Panc1 (cell line): ENCODE results near the gene ZNF578.

Experiments used
- TCF7L2 ChIP-seq: IDR thresholded peaks from 2 replicates; pipeline ENCODE4 v1.6.1; 2011; ENCODE audit warnings: mild to moderate bottlenecking, low read depth, low read length, inconsistent platforms
- TF ChIP-seq, protein P1 (sequence below): fragments of 450-650 bp; IDR thresholded peaks from 2 replicates; pipeline ENCODE4 v1.5.1; 2017; ENCODE audit warnings: mild to moderate bottlenecking

DNA sequence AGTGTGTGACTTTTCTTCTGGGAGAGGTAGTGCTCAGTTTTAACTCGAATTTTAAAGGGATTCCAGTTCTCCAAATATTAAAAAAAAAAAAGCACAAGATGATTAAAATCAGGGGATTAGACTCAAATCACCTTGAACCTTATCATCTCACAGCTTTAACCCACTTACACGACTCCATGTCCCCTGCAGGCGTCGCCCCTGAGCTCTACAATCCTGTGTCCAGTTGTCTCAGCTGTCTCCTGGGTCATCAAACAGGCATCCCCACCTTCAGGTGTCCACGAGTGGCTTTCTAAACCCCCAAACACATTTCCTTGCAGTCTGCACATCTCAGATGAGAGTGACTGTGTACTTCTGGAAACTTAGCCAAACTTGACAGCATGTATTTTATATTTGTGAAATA lies 88.3 kb downstream of the ZNF578 start:
- TF ChIP-seq, protein P1, sequence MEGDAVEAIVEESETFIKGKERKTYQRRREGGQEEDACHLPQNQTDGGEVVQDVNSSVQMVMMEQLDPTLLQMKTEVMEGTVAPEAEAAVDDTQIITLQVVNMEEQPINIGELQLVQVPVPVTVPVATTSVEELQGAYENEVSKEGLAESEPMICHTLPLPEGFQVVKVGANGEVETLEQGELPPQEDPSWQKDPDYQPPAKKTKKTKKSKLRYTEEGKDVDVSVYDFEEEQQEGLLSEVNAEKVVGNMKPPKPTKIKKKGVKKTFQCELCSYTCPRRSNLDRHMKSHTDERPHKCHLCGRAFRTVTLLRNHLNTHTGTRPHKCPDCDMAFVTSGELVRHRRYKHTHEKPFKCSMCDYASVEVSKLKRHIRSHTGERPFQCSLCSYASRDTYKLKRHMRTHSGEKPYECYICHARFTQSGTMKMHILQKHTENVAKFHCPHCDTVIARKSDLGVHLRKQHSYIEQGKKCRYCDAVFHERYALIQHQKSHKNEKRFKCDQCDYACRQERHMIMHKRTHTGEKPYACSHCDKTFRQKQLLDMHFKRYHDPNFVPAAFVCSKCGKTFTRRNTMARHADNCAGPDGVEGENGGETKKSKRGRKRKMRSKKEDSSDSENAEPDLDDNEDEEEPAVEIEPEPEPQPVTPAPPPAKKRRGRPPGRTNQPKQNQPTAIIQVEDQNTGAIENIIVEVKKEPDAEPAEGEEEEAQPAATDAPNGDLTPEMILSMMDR = no peak
- TF ChIP-seq TCF7L2 = no peak
